HuH-7 (cell line): ENCODE measurements around the gene ALDH1A1.
A peak's percentile ranks its signal among the peaks of the same experiment; 100 is the strongest.

Experiments
- DNase-seq: peaks from one replicate; pipeline ENCODE4 v3.0.0; 2011; ENCODE audit warnings: low spot score

Gene ALDH1A1

GRCh38 chr9:72952914-72953313 is at the start of gene ALDH1A1:
Gene ALDH1A1 (minus strand): TSS chr9:72953053. CDS start chr9:72953000, 53 bp downstream.
- no peak for DNase-seq

DNA sequence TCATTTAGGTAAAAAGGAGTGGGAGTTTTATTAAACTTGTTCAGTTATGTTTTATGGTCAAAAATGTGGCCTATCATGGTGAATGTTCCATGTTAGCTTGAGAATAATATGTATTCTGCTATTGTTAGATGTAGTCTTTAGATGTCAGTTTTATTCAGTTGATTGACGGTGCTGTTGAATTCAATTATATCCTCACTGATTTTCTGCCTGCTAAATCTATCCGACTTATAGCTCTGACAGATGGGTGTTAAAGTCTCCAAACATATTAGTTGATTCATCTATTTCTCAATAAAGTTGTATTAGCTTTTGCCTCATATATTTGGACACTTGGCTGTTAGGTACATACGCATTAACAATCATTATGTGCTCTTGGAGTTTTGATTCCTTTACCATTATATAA is 49.0 kb upstream of the ALDH1A1 start:
- no peak for DNase-seq

- DNase-seq, result no peak
Measured at GRCh38 chr9:72998363-72998762, 45.5 kb upstream of the ALDH1A1 start.

DNA sequence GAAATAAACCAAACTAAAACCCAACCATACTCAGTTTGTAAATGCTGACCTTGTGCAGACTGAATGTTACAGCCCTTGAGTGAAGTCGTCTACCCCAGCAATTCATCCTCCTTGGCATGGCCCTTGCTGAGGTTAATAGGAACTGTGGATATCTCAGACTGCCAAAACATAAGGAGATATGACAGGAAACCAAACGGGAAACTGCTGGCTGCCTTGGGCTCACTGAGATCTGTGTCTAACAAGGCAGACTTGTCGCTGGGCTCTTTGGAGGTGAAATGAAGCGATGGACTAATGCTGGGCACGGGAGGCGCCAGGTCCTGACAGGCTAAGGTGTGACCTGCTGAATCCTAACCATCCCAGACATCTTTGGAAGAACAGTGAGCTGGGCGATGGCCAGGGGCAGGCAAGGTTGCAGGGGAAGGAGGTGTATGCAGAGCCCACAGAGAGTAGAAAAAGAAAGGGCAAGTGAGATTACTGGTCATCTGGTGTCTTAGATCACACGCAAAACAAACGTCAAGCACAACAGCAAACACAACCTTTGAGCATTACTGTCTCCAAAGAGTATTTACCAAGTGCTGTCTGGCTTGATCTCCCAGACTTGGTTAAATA is 44.6 kb upstream of the ALDH1A1 start:
- DNase-seq, result peak; percentile 38

GRCh38 chr9:72996684-72997314 is 43.9 kb upstream of the ALDH1A1 start:
- no peak for DNase-seq

DNA sequence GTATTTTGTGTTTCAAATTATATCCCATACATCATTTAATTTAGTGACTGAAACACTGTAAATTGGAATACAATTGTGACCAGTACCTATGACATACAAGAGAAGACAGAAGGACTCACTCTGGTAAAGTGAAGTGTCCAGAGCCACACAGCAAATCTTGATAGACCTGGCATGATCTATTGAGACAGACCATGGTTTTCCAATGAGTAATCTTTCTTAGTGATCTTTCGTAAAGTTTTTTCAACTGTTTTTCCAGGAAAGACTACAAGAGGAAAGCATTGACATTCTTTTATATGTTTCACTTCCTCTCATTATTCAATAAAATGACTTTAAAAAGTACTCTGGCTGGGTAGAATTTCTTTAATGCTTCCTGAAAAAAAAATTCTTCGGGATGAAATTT is 43.3 kb upstream of the ALDH1A1 start:
- no peak for DNase-seq

GRCh38 chr9:72995131-72996024 is 42.5 kb upstream of the ALDH1A1 start:
- no peak for DNase-seq

GRCh38 chr9:72991772-72992171 is 38.9 kb upstream of the ALDH1A1 start:
- DNase-seq, result no peak

- no peak for DNase-seq
Measured at GRCh38 chr9:72990397-72991182, 37.7 kb upstream of the ALDH1A1 start.

DNA sequence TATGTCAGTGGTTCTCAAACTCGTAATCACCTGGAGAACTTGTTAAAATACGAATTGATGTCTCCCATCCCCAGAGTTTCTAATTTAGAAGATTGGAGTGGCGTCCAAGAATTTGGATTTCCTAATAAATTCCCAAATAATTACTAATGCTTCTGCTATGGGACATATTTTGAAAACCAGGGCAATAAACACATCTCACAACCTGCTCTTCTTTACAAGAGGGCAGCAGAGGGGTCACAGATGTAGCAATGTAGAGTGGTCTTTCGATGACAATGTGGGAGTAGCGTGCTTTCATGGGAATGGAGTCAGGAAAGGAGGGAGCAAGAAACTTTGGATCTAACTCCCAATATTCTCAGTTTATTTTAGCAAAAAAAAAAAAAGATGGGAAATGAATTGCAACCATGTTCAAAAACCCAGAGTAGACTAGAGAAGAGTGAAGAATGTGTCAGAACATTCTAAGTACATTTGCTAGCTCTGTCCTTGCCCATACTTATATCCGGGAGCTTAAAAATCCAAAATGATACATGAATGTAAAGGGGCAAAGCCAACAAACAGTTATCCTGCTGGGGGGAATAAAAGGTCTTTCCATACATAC is 33.8 kb upstream of the ALDH1A1 start:
- no peak for DNase-seq

GRCh38 chr9:72985746-72986145 is 32.9 kb upstream of the ALDH1A1 start:
- DNase-seq, result no peak

DNA sequence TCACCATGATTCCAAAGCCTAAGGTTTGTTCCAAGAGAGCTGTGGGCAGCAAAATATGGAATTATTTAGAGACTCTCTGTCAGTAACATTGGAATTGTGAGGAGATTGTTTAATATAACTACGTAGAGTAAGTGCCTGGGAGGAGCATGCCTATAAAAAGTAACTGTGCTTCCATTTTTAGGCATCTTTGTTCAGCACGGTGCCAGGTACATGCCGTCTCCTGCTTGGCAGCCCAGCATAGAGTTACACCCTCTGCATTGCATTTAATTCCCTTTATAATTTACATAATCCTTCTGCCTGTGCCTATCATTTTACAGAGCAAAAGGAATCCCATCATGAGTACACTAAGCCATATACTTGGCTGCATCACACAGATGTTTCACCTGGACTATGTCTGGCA is 32.1 kb upstream of the ALDH1A1 start:
- no peak for DNase-seq

- DNase-seq, result no peak
Measured at GRCh38 chr9:72984226-72984947, 31.5 kb upstream of the ALDH1A1 start.

GRCh38 chr9:72983512-72984225 is 30.8 kb upstream of the ALDH1A1 start:
- DNase-seq, result peak; percentile 27

DNA sequence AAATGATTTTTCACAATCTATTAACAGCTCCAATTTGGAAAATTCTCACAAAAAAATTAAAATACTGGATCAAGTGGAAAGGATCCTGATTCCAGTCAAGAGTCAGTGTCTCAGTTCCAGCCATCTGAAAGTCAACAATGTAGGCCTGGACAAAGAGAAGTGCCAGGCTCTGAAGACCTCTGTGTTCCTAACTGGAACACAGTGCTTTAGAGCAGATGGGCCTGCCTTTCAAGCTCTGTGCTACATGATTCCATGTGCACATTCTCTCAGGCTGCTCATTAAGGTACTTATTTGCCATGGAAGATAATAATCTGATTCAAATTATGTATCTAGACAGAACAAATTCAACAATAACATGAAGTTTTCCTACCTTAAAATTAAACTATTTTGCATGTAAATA is 30.2 kb upstream of the ALDH1A1 start:
- DNase-seq, result no peak

DNA sequence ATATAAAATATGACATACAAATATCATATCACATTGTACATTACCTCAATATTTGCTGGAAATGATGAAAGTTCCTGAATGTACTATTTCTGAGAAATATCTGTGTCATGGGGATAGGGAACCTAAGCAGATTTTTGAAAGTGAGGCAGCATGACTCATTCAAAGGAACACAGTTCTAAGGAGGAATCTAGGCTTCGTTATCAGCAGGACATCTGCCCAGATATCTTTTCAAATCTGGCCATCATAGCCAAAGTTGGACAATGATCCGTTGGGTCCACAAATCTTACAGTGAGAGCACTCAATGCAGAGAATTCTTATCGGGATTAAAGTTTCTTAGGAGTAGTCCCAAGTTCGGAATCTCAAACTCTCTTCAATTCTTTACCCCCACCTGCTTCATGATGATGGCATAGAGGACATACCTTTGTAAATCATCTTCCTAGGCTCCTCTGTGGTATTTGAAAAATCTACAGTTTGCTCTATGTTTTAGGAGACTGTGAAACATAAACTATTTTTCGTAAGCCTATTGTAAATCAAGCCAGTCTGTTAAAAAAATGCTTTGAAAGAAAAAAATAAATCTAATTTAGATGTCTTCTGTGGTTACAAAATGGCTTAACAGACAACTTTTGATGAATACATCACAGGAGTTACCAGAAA is 29.4 kb upstream of the ALDH1A1 start:
- DNase-seq, result no peak

GRCh38 chr9:72981433-72981832 is 28.6 kb upstream of the ALDH1A1 start:
- DNase-seq, result no peak

DNA sequence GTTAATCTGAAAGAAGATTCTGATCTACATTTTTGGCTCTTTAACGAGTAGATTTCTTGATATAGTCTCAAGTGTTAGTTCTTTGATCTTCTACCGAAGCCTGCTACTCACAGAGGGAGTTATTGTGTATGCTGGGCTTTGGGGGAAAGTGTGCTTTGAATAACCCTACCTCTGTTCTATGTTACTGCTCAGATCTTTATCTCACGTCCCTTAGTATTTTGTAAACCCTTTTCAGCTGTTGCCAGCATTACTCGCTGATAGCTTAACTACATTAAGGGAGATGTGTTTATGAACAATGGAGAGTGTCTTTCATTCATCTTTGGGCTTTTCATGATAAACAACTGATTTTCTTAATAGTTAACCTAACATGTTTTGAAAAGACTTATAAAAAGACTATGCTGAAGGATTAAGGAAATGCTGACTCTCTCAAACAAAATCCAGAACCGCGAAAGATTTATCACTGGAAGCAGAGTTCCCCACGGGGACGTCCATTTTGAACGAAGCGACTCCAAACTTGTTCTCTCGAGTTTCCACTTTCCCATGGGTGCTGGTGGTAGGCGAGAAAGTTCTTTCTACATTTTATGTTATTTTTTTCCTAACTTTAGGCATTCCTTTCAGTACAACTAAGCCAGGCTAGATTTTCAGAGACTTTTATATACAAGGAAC is 27.9 kb upstream of the ALDH1A1 start:
- no peak for DNase-seq

DNA sequence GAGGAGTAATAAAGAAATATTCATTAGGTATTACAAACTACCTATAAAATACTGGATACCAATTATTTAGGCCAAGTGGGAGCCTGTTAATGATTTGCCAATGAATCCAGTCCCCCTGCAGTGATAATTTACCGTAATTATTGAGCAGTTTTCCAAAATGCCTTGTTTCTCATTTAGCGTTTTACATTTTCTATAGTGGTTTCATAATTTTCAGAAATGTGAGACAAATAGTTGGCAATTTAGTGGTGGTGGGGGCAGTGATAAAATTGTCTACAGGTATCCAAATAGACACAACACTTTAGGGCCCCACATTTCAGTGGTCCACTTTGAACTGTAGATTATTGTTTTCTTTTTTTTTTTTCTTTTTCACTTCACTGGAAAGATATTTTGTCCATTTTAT is 27.3 kb upstream of the ALDH1A1 start:
- DNase-seq, result no peak
